NCI-H345 treated with DMSO at 0.1 percent for 48 hours (cell line): ENCODE data around the gene PDRG1.

Experiments
- DNase-seq: peaks from one replicate; lab custom pipeline; 2025; ENCODE audit not compliant: unreplicated experiment; lab: John Stamatoyannopoulos, UW

The PDRG1 gene

DNA sequence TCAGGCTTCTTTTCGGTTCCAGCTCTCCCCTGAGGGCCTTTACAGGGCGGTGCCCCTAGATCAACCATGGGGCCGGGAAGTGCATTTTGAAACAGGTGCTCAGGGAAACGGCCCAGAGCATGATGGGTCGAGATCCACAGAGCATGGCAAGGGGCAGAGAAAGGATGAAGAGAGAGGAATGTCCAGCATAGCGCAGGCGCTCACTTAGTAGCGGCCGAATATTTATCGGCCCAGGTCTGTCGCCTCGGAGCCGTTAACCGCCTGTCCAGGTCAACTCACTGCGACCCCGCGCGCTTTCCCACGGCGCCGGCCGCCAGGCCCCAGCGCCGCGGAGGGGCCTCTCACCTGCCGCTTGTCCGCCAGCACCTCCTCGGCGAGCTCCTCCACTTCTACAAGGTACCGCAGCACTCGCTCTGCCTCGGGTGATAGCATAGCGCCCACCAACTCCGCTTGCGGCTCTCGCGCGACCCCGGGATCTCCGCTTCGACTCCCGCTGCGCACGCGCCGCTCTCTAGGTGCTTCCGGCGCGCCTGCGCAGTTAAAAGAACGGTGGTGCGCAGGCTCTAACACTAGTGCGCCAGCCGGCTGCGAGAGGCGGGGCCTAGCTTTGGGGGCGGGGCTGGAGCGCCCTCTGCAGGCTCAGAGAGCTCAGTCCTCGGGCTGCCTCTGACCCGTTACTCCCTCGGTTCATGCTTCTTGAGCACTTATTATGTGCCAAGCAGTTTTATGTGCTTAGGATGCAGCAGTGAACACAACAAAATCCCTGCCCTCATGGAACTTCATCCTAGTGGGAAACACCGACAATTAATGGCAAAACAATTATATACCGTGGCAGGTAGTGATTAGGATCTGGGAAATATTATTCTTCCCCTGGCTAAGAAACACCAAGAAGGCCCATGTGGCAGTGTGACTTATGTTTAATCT lies at the start of gene PDRG1:
TSS of gene PDRG1 (minus strand) at position 517 of the 924 bp plus-strand sequence. CDS start at position 432, 85 bp downstream.
- peak; percentile 98 for DNase-seq

DNA sequence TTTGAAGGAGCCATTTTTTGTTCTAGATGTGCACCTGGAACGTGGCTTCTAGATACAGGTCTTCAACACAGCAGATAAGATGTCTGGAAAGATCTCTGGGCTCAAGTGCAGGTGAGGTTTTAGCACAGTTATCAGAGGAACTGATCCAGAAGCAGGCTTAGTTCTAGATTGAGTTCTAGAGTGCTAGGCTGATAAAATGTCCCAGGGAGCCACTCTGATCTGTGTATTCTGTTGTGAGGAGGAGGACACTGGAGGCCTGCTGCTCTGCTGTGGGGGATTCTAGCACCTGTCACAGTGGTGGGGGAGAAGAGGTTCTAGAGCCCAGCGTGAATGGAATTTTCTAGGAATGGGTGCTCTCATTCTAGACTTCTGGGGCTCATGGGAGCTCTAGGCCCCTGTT lies 46.4 kb upstream of the PDRG1 start:
- no peak for DNase-seq

DNA sequence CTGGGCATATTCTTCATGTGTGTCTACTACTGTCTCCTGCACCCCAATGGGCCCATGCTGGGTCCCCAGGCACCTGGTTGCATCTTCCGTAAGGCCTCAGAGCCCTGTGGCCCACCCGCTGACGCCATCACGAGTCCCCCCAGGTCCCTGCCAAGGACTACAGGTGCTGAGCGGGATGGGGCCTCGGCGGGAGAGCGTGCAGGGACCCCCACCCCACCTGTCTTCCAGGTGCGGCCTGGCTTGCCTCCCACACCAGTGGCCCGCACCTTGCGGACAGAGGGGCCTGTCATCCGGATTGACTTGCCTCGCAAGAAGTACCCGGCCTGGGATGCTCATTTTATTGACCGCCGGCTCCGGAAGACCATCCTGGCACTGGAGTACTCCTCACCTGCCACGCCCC lies 45.1 kb upstream of the PDRG1 start:
- no peak for DNase-seq

DNA sequence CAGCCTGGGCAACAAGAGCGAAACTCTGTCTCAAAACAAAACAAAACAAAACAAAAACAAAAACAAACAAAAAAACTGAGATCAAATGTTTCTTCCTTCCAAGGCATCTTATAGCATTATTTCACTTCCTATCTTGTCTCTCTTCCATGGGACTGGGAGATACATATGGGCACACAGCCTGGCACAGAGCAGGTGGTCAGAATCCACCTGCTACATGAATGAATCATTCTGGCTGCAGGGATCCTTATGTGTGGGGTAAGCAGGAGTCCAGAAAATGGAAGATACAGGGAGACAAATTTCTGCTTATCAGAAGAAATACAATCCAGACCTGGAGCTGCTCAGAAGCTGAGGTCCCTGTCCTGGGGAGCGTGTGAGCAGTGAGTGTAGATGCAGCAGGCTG lies 40.2 kb upstream of the PDRG1 start:
- no peak for DNase-seq

DNA sequence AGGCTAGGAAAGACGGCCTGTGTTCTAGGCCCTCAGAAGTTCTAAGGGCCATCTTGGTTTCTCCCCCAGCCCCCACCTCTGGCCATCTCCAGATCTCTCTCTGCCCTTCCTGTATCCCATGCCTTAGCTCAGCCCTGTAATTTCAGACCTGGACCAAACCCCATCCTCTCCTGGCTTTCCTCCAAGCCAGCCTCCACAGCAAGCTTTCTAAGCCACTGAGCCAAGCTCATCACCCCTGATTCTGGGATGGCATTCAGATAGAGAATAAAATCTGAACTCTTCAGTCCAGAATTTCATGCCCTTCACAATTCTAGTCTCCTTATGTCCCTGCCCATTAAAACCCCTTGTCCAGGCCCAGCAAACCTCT lies 39.5 kb upstream of the PDRG1 start:
- DNase-seq = no peak

DNA sequence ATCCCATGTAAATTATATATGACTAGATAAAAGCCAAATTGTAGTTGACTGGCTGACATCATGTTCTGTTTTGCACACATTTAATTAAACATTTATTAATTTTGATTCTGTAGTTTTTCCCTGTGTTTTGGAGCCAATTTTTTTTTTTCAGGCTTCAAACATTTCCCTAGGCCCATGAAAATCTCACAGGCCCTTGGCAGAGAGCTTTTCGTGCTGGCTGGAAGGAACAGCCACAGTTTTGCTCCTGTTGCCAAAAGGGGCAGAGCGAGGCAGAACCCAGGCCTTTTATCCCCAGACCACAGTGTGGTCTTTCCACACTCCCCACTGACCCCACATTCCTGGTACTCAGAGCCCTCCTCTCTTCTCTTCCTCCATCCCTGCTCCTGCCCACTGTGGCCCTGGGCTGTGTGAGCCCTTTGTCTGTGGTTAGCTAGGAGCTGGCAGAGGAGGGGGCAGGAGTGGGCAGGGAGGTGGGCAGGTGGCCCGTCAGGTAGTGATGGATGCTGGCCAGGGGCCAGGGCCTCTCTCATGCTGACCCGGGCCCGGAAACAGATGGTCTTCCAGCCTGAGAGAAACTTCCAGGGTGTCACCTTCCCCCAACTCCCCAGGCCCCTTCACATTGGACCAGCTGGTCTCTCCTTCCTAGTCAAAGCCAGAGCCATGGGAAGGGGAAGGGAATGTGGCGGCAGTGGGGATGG lies 38.9 kb upstream of the PDRG1 start:
- no peak for DNase-seq

DNA sequence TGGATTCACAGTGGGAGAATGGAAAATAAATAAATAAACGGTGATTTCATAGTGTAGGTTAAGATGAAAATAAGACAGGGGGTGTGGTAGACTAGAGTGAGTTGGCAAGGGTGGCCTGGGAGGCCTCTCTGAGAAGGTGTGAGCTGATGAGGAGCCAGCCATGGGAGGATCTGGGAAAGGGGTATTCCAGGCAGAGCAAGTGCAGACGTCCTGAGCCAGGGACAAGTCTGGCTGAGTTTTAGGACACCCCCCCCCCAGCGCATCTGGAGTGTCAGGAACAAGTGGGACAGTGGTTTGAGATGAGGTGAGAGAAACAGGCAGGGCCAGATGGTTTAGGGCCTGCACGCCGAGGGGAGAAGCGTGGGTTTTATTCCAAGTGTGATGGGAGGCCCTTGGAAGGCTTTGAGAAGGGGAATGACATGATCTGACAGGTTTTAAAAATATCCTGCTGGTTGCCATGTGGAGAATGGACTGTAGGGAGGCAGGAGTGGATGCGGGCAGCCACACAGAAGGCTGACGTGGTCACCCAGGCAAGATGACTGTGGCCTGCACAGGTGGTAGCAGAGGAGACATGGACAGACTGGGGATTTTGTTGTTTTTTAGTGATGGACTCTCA lies 37.3 kb upstream of the PDRG1 start:
- no peak for DNase-seq

DNA sequence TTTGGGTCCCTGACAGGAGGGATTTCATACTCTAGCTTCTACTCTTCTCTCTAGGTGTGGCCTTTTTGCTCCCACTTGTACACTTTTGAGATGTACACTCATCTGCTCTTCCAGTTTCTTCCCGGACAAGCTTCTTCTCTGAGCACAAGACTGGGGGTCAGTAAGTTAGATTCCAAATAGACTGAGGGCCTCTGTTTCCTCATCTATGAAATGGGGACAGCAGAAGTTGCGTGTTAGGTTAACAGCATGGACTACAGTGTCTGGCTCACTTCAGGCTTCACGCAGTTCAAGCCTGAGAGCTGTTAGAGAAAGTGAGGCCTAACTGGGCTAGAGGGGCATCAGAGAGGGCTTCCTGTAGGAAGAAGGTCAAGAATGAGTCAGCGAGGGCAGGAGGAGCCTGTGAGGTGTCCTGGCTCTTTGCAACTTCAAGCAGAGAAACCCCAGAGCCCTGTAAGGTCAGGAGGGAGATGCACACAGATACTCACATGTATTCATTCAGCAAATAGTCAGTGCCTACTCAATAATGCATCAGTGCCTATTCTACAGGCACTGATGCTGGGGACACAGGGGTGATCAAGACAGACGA lies 36.7 kb upstream of the PDRG1 start:
- no peak for DNase-seq

DNA sequence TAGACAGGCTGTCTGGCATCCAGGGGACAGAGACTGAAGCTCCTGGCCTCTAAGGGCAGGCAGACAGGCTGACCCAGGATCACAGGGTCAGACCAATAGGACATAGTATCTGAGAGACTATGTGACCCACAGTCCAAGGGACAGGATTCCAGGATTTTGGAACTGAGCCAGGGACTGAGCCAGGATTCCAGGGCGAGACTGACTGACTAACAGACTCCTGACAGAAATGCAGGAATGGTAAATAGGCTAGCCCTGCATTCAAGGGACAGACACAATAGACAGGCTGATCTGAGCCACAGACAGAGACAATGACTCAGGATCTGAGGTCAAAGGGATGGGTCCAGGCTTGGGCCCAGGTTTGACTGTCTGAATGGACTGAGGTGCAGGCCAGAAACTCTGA lies 35.9 kb upstream of the PDRG1 start:
- no peak for DNase-seq

DNA sequence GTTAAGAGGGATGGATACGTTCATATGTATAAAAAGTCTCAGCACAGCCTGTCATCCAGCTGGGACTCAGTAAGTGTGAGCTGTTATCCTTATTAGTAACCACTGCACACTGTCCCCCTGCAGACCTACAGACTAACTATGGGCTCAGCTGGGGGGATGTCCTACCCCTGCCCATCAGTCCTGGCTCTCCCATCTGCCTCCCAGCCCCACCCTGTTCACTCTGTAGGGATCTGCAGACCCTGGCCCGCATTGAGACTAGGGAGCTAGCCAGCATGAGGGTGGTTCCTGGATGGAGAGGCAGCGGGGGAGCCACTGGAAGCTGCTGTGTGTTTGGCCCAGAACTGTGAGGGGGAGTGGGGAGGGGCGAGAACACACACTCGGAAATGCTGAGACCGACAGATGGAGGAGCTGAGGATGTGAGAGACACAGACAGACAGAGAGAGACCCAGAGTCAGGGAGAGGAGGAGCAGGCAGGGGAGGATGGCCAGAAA lies 33.2 kb upstream of the PDRG1 start:
- no peak for DNase-seq

DNA sequence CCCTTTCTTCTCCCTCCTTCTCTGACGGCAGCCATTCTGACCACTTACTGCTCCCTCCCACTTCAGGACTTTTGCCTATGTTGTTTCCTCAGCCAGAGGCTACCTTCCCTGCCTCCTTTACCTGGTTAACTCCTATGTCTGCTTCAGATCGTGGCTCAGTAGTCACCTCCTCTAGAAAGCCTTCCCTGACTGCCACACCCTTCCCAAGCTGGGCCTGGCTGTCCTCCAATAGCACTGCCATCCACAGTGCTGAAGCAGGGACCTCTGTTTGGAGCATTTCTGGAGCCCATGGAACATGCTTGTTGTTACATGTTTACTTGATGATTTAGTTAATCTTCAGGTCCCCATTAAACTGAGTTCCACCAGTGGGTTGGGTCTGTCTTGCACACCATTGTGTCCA lies 29.9 kb upstream of the PDRG1 start:
- DNase-seq = no peak

DNA sequence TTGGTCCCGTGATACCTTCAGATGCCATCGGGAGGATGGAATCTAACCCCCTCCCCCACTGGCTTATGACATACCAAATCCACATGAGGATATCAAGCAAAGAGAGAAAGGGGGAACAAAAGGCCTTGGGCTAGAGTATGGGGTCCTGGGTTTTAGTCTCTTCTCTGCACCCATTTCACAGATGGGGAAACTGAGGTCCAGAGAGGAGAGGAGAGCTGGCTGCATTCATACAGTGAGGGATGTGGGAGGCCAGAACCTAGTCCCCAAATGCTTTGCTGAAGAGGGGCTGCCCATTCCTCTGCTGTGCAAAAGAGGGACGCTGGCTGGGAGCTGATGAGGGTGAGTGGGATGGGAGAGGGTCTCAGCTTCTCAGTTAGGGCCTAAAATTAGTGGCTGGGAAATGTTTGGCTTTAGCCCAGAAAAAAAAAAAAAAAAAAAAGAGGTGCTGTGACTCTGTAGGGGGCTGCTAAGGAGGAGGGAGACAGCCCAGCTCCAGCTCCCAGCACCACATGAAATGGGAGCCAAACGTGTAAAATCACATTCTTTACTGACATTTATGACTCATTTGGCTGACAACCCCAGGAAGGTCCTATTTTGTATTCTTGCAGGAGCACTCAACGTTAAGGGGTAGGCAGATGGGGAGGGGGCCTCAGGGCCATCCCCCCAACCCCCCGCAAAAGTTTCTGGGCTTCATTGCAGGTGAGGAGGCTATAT lies 28.0 kb upstream of the PDRG1 start:
- no peak for DNase-seq

DNA sequence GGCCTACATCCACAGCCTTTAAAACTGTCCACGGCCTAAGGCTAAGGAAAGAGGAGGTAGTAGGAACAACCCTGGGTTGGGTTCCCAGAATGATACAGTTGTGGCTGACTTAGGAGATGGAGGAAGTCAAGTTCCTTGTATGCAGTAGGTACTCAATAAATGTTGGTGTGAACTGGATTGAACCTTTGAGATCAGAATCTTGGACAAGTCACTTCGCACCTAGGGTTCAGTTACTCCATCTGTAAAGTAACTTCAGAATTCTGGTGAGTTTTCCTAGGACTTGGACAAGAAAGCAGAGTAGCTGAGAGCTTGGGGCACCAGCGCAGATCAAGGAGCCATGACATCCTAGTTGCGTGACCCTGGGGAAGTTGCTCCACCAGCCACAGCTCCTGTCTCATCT lies 25.2 kb upstream of the PDRG1 start:
- DNase-seq = no peak

DNA sequence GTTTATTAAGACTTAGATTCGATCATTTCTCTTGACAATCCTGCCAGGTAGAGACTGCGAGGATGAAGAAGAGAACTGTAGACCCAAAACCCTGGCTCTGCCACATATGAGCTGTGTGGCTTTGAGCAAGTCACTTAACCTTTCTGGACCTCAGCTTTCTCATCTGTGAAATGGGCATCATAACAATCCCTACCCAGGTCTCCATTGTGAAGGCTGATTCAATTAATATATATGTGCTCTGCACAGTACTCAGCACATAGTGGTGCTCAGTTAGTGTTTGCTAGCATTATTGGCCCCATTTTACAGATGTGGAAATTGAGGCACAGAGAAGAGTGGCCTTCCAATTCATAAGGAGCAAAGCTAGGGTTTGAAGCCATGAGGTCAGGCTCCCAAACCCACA lies 24.0 kb upstream of the PDRG1 start:
- no peak for DNase-seq

DNA sequence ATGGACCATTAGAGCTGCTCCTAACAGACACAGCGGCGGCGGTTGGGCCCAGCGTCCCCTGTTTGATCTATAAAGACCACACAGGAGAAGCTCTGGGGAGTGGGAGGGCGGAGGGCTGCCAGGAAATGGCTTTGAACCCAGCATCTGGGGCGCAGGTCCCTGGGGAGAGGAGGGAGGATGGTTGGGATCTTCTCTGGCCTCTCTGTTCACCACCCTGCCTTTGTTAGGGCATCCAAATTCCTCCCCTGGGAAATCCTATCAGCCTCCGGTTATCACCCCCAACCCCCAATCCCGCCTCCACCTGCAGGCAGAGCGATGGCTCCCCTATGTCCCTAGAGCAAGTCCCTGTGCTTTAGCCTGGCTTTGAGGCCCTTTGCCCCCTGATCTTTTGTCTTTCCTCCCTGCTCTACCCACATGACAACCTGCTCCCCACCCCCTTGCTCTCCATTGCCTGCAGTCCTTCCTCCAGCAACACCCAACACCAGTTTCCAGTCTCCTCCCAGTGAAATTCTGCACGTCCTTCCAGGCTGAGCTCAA lies 23.2 kb upstream of the PDRG1 start:
- no peak for DNase-seq

DNA sequence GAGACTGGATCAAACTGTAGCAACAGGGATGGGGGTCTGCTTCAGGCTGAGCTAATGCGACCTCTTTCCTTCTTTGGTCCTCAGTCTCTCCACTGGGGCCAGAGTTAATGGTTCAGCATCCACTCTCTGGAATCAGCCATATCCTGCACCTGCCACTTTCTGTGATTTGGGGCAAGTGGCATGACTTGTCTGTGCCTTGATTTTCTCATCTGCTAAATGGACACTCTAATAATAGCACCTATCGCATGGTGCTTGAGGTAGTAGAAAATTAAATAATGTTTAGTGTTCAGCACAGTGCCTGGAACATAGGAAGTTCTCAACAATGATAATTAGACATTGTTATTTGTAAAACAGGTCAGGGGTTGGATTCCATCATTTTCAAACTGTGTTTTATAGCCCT lies 22.4 kb upstream of the PDRG1 start:
- DNase-seq = no peak

DNA sequence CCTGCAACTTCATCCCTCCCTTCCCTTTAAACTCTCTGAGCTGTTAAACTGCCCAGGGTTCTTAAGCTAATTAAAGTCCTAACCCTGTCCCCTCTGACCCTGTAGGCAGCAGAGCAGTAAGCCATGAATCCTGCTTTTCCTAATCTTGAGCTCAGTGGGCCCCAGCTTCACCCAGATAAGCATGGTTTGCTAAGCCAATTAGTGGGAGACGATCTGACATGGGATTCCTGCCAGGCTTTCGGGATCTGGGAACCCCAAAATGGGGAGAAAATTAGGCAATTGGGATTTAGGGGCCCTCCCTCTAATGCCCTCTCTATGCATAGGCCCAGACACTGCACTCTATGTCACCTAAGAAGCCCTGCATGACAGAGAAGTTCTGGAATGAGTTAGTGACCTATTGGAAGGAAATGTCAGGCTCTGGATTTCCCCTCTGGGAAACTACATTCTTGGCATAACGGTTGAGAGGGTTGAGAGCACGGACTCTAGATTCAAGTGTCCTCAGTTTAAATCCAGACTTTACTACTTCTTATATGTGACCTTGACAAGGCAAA lies 20.7 kb upstream of the PDRG1 start:
- no peak for DNase-seq

DNA sequence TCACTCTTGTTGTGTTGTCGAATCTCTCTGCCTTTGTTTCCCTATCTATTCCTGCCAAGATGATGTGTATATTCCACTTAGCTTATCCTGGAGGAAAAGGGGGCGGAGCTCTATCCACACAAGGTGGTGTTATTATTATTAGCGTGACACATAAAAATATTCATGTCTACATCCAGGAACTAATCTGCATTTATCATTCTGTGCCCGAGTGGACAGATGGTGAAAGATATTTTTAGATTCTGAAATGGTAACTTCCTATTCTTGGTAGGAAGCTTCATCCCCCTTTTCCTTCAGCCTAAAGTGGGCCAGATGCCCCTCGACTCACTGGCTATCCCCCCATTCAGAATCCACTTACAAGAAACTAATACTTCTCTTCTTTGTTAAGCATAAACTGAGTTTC lies 18.1 kb upstream of the PDRG1 start:
- DNase-seq = no peak

DNA sequence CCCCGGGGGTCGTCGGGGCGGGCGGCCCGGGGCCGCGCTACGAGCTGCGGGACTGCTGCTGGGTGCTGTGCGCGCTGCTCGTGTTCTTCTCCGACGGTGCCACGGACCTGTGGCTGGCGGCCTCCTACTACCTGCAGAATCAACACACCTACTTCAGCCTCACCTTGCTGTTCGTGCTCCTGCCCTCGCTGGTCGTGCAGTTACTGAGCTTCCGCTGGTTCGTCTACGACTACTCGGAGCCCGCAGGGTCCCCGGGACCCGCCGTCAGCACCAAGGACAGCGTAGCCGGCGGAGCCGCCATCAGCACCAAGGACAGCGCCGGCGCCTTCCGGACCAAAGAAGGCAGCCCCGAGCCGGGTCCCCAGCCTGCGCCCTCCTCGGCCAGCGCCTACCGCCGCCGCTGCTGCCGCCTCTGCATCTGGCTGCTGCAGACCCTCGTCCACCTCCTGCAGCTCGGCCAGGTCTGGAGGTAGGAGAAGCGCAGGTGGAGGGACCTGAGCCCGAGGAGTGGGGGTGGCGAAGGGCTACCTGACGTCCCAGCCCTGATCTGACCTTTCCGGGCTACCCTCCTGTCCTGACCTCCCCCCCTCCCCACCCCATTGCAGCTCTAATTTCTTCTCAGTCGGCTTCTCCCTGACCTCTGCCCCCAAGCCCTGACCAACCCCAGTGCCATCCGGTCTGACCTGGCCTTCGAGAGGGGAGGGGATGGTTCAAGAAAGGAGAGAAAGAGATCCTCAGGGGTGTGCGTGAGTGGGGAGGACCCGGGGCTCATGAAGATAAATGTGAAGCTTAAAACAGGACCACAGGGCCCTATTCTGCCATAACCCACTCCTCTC lies 16.7 kb upstream of the PDRG1 start:
- DNase-seq = no peak
